HG03103 (cell line): ENCODE results near the gene PARD3.

ENCODE experiments used
- ATAC-seq: cut with Tn5 transposase; IDR thresholded peaks from one replicate; pipeline ENCODE4 v1.9.1; 2021; ENCODE audit warnings: low read depth; ENCODE audit not compliant: unreplicated experiment

The PARD3 gene

GRCh38 chr10:34219753-34220548, 595.1 kb downstream of the PARD3 start:
- ATAC-seq: no peak

GRCh38 chr10:34217524-34217923, 597.6 kb downstream of the PARD3 start:
- no peak for ATAC-seq

- no peak for ATAC-seq
These were observed 598.6 kb downstream of the PARD3 start for GRCh38 chr10:34216348-34216945.

- no peak for ATAC-seq
These were observed 601.3 kb downstream of the PARD3 start for GRCh38 chr10:34213805-34214197.

GRCh38 chr10:34213193-34213804, 601.8 kb downstream of the PARD3 start:
- ATAC-seq: no peak

GRCh38 chr10:34207343-34207742, 607.8 kb downstream of the PARD3 start:
- ATAC-seq: no peak

GRCh38 chr10:34206935-34207268, 608.2 kb downstream of the PARD3 start:
- ATAC-seq: no peak

GRCh38 chr10:34206078-34206934, 608.8 kb downstream of the PARD3 start:
- ATAC-seq: no peak

GRCh38 chr10:34205452-34205851, 609.6 kb downstream of the PARD3 start:
- ATAC-seq: no peak

- no peak for ATAC-seq
These were observed 611.0 kb downstream of the PARD3 start for GRCh38 chr10:34203966-34204630.

- ATAC-seq: no peak
These were observed 614.7 kb downstream of the PARD3 start for GRCh38 chr10:34200355-34200901.

GRCh38 chr10:34198953-34199352, 616.1 kb downstream of the PARD3 start:
- ATAC-seq: no peak

GRCh38 chr10:34196058-34196433, 619.0 kb downstream of the PARD3 start:
- no peak for ATAC-seq

GRCh38 chr10:34195364-34196057, 619.6 kb downstream of the PARD3 start:
- ATAC-seq: no peak

GRCh38 chr10:34193931-34194626, 621.0 kb downstream of the PARD3 start:
- ATAC-seq: no peak

- no peak for ATAC-seq
These were observed 622.5 kb downstream of the PARD3 start for GRCh38 chr10:34192646-34193045.

GRCh38 chr10:34191406-34191805, 623.7 kb downstream of the PARD3 start:
- ATAC-seq: no peak

- ATAC-seq: no peak
These were observed 624.5 kb downstream of the PARD3 start for GRCh38 chr10:34190580-34190979.

GRCh38 chr10:34189830-34190229, 625.3 kb downstream of the PARD3 start:
- ATAC-seq: no peak
